RPMI8226 (cell line): ENCODE data around the gene DAO.

Experiments
- DNase-seq: peaks from one replicate; pipeline ENCODE4 v3.0.0-alpha.2; 2015

The DAO gene

GRCh38 chr12:108928695-108929094 is 48.8 kb downstream of the DAO start:
- no peak for DNase-seq

GRCh38 chr12:108930155-108930554 is 50.3 kb downstream of the DAO start:
- no peak for DNase-seq

DNA sequence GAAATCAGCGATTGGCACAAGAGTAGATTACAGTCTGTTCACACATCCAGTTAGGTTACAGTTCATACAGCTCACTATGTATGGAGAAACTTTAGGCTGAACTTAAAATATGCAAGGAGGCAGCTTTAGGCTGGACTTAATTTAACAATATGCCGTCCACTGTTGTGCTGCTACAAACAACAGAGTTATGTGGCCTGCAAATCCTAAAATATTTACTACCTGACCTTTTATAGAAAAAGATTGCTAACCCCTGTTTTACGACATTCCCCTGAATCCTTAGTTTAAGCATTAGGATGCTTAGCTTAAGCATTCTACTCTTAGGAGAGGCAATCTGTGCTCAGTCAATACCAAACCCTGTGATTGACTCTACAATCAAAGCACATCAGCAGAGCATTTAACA is 50.9 kb downstream of the DAO start:
- no peak for DNase-seq

- no peak for DNase-seq
Observed at GRCh38 chr12:108933949-108934348, 54.1 kb downstream of the DAO start.

- DNase-seq, result no peak
Observed at GRCh38 chr12:108935159-108935763, 55.4 kb downstream of the DAO start.

DNA sequence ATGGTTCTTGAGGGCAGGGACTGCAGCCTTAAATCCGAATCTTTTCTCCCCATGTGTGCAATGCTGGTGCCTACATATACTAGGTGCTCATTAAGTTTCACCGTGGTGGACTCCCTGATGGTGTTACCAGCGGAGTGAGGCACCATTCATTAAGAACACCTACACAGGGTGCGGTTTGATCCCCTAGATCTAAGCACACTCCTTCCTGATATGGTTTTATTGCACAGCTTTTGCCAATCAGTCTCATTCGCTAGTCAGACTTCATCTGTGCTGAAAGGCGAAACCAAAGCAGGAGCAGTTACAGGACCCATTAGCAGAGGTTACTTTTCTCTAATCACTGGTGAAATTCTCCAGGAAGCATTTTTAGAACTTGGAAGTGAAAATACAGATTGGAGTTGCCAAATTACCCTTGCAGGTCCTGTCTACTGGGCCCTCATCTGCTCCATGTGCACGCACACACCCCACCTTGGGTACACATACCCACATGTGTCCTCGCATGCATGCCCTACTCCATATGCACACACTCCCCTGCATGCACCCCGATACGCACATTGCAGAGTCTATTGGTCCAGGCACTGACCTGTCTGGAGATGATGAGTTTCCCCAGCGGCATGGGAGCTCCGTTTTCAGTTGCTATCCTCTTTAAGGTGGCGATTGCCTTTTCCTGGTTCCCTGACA is 58.5 kb downstream of the DAO start:
- DNase-seq, result no peak

DNA sequence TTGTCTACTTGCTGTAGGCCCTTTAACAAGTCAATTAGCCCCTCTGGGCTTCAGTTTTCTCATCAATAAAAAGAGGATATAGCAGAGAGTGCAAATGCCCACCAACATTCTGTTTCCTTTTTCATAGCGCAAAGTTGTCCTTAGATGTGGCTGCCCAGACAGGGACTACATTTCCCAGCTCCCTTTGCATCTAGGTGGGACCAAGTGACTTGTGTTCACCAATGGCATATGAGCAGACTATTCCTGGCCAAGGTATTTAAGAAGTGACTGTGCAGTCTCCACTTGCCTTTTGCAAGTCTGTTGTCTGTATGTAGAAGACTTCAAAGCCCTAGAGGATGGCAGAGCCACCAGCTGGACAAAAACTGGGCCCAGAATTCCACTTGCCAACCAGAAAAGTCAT is 59.7 kb downstream of the DAO start:
- DNase-seq, result peak; percentile 52

DNA sequence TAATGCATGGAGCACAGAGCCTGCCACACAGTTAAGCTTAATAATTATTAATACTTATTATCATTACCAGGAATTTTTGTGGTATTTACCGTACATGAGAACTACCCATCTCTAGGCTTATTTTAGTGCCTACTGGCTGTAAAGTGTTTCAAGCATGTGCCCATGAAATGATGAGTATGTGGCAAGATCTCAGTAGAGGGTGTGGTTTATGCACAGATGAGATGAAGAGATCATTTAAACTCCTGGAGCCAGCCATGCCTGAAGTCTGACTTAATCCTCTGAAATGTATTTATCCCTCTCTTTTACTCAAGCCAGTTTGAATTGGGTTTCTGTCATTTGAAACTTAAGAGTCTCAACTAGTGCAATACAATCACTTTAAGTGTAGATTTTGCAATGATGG is 60.2 kb downstream of the DAO start:
- DNase-seq, result no peak

- no peak for DNase-seq
Observed at GRCh38 chr12:108947097-108947496, 67.2 kb downstream of the DAO start.

DNA sequence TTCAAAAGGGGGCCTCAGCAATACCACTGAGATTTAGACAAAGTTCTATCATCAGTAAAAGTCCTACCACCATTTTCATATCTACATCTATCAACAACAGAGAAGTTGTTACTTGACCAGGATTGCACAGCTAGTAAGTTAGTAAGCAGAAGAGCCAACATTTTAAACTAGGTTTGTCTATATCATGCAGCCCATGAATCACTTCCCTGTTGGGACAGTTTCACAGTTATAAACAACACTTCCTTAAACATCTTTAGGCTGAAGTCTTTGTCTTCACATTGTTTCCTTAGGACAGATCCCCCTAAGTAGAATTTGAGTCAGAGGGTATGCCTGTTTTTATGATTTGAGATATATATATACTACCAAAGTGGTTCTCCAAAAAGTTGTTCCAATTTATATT is 68.5 kb downstream of the DAO start:
- DNase-seq, result no peak

- DNase-seq, result no peak
Observed at GRCh38 chr12:108949976-108950375, 70.1 kb downstream of the DAO start.
